Retinal pigment epithelial cell (primary cell): ENCODE results near the gene CTXND1.

Source experiments
- DNase-seq: peaks from one replicate; pipeline ENCODE4 v3.0.0-alpha.2; 2010; ENCODE audit warnings: low read depth
- H3K4me3 ChIP-seq: 2 replicates; pipeline ENCODE4 v1.5.1; 2011; ENCODE audit warnings: mild to moderate bottlenecking, low read length, control low read depth, moderate library complexity
- CTCF ChIP-seq: conservative IDR thresholded peaks from 2 replicates; pipeline ENCODE4 v1.5.1; 2011; ENCODE audit warnings: low read depth, low read length, control low read depth, inconsistent platforms

Gene CTXND1

GRCh38 chr15:80183886-80184285 lies 68.1 kb downstream of the CTXND1 start:
- no peak for DNase-seq
- peak; percentile 22 for TF ChIP-seq CTCF
- H3K4me3 ChIP-seq = no peak overlapping the region

DNA sequence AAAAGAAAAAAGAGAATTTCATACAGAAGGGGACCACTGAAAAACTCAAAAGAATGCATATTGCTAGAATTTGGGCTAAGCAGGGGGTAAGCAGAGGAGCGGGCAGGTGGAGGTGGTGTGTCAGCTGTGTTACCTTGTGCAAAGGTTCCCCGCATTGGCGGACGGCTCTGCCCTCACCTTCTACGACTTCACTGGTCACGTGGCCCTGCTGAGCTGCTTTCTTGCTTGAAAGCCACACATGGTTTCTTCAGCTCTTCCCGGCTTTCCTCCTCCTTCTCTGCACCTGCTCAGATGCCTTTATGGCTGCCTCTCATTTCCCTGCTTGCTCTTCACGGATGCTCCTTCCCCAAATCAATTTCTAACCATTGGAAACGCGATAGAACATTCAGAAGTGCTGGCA lies 68.7 kb downstream of the CTXND1 start:
- no peak overlapping the region for H3K4me3 ChIP-seq
- no peak for DNase-seq
- TF ChIP-seq CTCF = no peak

- H3K4me3 ChIP-seq = no peak overlapping the region
- no peak for DNase-seq
- TF ChIP-seq CTCF = no peak
Measured at GRCh38 chr15:80182611-80183261, 69.3 kb downstream of the CTXND1 start.

- DNase-seq = no peak
- no peak overlapping the region for H3K4me3 ChIP-seq
- no peak for TF ChIP-seq CTCF
Measured at GRCh38 chr15:80180986-80181385, 71.0 kb downstream of the CTXND1 start.

DNA sequence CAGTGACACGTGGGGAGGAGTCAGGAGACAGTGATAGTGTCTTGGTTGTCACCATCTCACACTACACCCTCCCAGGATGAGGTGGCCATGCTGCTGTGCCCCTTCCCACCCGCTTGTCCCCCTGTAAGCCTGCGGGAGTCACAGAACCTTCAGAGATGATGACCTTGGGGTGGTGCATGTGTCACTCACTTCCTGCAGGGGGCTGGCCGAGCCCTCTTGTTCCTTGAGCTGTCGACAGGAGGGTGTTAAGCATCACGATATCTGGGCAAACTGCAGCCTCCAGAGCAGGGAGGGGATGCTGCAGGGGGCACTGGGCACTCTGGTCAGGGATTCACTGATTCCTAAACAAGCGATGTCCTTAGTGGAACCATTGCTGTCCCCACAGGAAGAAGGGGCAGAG lies 71.5 kb downstream of the CTXND1 start:
- no peak for DNase-seq
- no peak for TF ChIP-seq CTCF
- no peak overlapping the region for H3K4me3 ChIP-seq

- TF ChIP-seq CTCF = no peak
- no peak overlapping the region for H3K4me3 ChIP-seq
- DNase-seq = no peak
Measured at GRCh38 chr15:80179935-80180334, 72.1 kb downstream of the CTXND1 start.

GRCh38 chr15:80179025-80179759 lies 72.8 kb downstream of the CTXND1 start:
- no peak overlapping the region for H3K4me3 ChIP-seq
- TF ChIP-seq CTCF = no peak
- peak; percentile 77 for DNase-seq
